WTC11 (cell line): Measurements from ENCODE around the gene FANCL. TPM values are rescaled to one million over a fixed set of nuclear protein-coding genes. Genes with fewer than 3 reads are reported as not detected.

Experiments used
- ATAC-seq: fragments of 200-7000 bp; cut with Tn5 transposase; 2 replicates; pipeline ENCODE4 v1.10.0; 2021; ENCODE audit warnings: mild to moderate bottlenecking, moderate library complexity
- CTCF ChIA-PET: fragments of 300-600 bp; sonication (Branson Sonifier 250); formaldehyde crosslinking; loops from one replicate; lab custom pipeline; 2021; ENCODE audit warnings: antibody characterized with exemption; lab: Charles Lee
- POLR2A ChIA-PET: fragments of 350-600 bp; sonication (Branson Sonifier 250); formaldehyde crosslinking; loops from one replicate; lab custom pipeline; 2021; ENCODE audit warnings: antibody characterized with exemption; lab: Charles Lee
- DNase-seq: peaks from one replicate; pipeline ENCODE4 v3.0.0; 2021; ENCODE audit warnings: low spot score
- H3K27ac Mint-ChIP-seq: 2 replicates; pipeline ENCODE4 v1.8.0; 2021; ENCODE audit warnings: mixed read lengths
- H3K27me3 Mint-ChIP-seq: 2 replicates; pipeline ENCODE4 v1.8.0; 2021; ENCODE audit warnings: low read depth, mild to moderate bottlenecking, moderate library complexity, mixed read lengths
- H3K36me3 Mint-ChIP-seq: 2 replicates; pipeline ENCODE4 v1.8.0; 2021; ENCODE audit warnings: mixed read lengths
- H3K4me1 Mint-ChIP-seq: 2 replicates; pipeline ENCODE4 v1.8.0; 2022; ENCODE audit warnings: mixed read lengths
- H3K4me3 Mint-ChIP-seq: 2 replicates; pipeline ENCODE4 v1.8.0; 2021; ENCODE audit warnings: mild to moderate bottlenecking, moderate library complexity, mixed read lengths
- H3K9me3 Mint-ChIP-seq: 2 replicates; pipeline ENCODE4 v1.8.0; 2021; ENCODE audit warnings: mixed read lengths
- AFF4 ChIP-seq: sonication (generic); formaldehyde crosslinking; IDR thresholded peaks from 2 replicates; pipeline ENCODE4 v1.8.1; 2023; ENCODE audit warnings: mild to moderate bottlenecking, missing genetic modification reagents, borderline replicate concordance
- ATF1 ChIP-seq: sonication (generic); formaldehyde crosslinking; IDR thresholded peaks from 2 replicates; pipeline ENCODE4 v1.8.1; 2023; ENCODE audit warnings: mild to moderate bottlenecking, moderate library complexity, missing genetic modification reagents
- ATF2 ChIP-seq: sonication (generic); formaldehyde crosslinking; IDR thresholded peaks from 2 replicates; pipeline ENCODE4 v1.8.1; 2022; ENCODE audit warnings: low read depth, missing genetic modification reagents, borderline replicate concordance
- ATF6 ChIP-seq: sonication (generic); formaldehyde crosslinking; IDR thresholded peaks from 2 replicates; pipeline ENCODE4 v1.8.1; 2023; ENCODE audit warnings: mild to moderate bottlenecking, missing genetic modification reagents
- CREB1 ChIP-seq: sonication (generic); formaldehyde crosslinking; IDR thresholded peaks from 2 replicates; pipeline ENCODE4 v1.8.0; 2023; ENCODE audit warnings: mild to moderate bottlenecking, missing genetic modification reagents
- GABPB1 ChIP-seq: sonication (generic); formaldehyde crosslinking; IDR thresholded peaks from 2 replicates; pipeline ENCODE4 v1.8.1; 2023; ENCODE audit warnings: mild to moderate bottlenecking, missing genetic modification reagents
- GTF2I ChIP-seq: fragments of 250-450 bp; sonication (Bioruptor Pico); conservative IDR thresholded peaks from 2 replicates; pipeline ENCODE4 v1.4.0; 2021; ENCODE audit warnings: mild to moderate bottlenecking
- MYBL2 ChIP-seq: sonication (generic); formaldehyde crosslinking; IDR thresholded peaks from 2 replicates; pipeline ENCODE4 v1.8.1; 2023; ENCODE audit warnings: mild to moderate bottlenecking, moderate library complexity, missing genetic modification reagents
- PREB ChIP-seq: sonication (generic); formaldehyde crosslinking; IDR thresholded peaks from 2 replicates; pipeline ENCODE4 v1.8.1; 2022; ENCODE audit warnings: mild to moderate bottlenecking, missing genetic modification reagents, moderate library complexity, borderline replicate concordance
- RORB ChIP-seq: fragments of 250-450 bp; sonication (Bioruptor Pico); IDR thresholded peaks from 2 replicates; pipeline ENCODE4 v1.9.0; 2021; ENCODE audit warnings: mild to moderate bottlenecking
- ZBTB21 ChIP-seq: sonication (generic); formaldehyde crosslinking; IDR thresholded peaks from 2 replicates; pipeline ENCODE4 v1.8.1; 2023; ENCODE audit warnings: mild to moderate bottlenecking, missing genetic modification reagents, borderline replicate concordance
- ZNF425 ChIP-seq: fragments of 250-450 bp; sonication (Bioruptor Pico); conservative IDR thresholded peaks from 2 replicates; pipeline ENCODE4 v1.9.0; 2021; ENCODE audit warnings: mild to moderate bottlenecking
- total RNA-seq: library from RNA; stranded (reverse); gene quantifications from 3 replicates; pipeline ENCODE4 v1.2.3, GENCODE V29; 2021
- TF ChIP-seq, protein P1 (sequence below): fragments of 250-450 bp; sonication (Bioruptor Pico); IDR thresholded peaks from 2 replicates; pipeline ENCODE4 v1.9.0; 2021; ENCODE audit warnings: mild to moderate bottlenecking, borderline replicate concordance

Gene FANCL
- total RNA-seq, 1 experiment from 2014 or later = 38.8 TPM

- TF ChIP-seq AFF4 (CRISPR knock-in tag) = no peak
Observed at GRCh38 chr2:58130238-58130637, 110.9 kb downstream of the FANCL start (continued).

DNA sequence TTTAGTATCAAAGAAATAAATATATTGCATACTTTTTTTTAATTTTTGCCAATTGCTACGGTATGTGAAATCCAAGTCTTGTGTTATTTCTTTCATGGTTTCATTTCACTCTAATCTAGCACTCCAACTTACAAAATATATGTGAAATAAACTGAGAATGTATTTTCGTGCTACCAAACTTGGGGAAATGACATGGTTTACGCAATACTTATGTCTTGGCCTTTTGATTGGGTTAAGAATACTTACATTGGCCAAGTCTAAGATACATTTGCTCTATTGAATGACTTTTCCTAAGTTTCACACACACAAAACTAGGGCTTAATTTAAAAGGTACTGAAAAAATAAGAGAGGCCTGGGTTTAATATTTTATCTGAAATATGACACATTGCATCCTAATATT lies 114.0 kb downstream of the FANCL start:
- ChIA-PET POLR2A (no interaction called here), CTCF (no interaction called here)
- no peak for ATAC-seq
- Mint-ChIP-seq H3K27ac (no peak overlapping the region), H3K27me3 (no peaks in the 10 kb centered on the region), H3K36me3 (peaks cover 7% of the 10 kb centered on the region; the same call in 1 of the 2 replicates), H3K4me1 (no peaks in the 10 kb centered on the region), H3K9me3 (no peaks in the 10 kb centered on the region), H3K4me3 (no peak overlapping the region)
- TF ChIP-seq ATF1 (CRISPR knock-in tag) (no peak), ATF2 (CRISPR knock-in tag) (no peak), ATF6 (CRISPR knock-in tag) (no peak), ZBTB21 (CRISPR knock-in tag) (no peak)
- no peak for DNase-seq

GRCh38 chr2:58122540-58122939 lies 118.6 kb downstream of the FANCL start:
- CTCF ChIA-PET = no interaction called here
- TF ChIP-seq ZNF425 (CRISPR knock-in tag) (no peak), MYBL2 (CRISPR knock-in tag) (no peak), GABPB1 (CRISPR knock-in tag) (no peak), GTF2I (CRISPR knock-in tag) (no peak), PREB (CRISPR knock-in tag) (no peak), RORB (CRISPR knock-in tag) (no peak), CREB1 (CRISPR knock-in tag) (no peak)
- TF ChIP-seq, protein P1, sequence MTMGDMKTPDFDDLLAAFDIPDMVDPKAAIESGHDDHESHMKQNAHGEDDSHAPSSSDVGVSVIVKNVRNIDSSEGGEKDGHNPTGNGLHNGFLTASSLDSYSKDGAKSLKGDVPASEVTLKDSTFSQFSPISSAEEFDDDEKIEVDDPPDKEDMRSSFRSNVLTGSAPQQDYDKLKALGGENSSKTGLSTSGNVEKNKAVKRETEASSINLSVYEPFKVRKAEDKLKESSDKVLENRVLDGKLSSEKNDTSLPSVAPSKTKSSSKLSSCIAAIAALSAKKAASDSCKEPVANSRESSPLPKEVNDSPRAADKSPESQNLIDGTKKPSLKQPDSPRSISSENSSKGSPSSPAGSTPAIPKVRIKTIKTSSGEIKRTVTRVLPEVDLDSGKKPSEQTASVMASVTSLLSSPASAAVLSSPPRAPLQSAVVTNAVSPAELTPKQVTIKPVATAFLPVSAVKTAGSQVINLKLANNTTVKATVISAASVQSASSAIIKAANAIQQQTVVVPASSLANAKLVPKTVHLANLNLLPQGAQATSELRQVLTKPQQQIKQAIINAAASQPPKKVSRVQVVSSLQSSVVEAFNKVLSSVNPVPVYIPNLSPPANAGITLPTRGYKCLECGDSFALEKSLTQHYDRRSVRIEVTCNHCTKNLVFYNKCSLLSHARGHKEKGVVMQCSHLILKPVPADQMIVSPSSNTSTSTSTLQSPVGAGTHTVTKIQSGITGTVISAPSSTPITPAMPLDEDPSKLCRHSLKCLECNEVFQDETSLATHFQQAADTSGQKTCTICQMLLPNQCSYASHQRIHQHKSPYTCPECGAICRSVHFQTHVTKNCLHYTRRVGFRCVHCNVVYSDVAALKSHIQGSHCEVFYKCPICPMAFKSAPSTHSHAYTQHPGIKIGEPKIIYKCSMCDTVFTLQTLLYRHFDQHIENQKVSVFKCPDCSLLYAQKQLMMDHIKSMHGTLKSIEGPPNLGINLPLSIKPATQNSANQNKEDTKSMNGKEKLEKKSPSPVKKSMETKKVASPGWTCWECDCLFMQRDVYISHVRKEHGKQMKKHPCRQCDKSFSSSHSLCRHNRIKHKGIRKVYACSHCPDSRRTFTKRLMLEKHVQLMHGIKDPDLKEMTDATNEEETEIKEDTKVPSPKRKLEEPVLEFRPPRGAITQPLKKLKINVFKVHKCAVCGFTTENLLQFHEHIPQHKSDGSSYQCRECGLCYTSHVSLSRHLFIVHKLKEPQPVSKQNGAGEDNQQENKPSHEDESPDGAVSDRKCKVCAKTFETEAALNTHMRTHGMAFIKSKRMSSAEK (CRISPR knock-in tag) = no peak

More at GRCh38 chr2:58122540-58122939, 118.6 kb downstream of the FANCL start:
- H3K27me3 Mint-ChIP-seq = no peaks in the 10 kb centered on the region
- DNase-seq (no peak), ATAC-seq (no peak)
- H3K9me3 Mint-ChIP-seq = peaks cover 21% of the 10 kb centered on the region
- no peaks in the 10 kb centered on the region for H3K4me1 Mint-ChIP-seq
- no peak overlapping the region for H3K4me3 Mint-ChIP-seq
- H3K36me3 Mint-ChIP-seq = peaks cover 29% of the 10 kb centered on the region
- POLR2A ChIA-PET = no interaction called here
- H3K27ac Mint-ChIP-seq = no peak overlapping the region
